Mucosa of descending colon (tissue), 3 donors: ENCODE measurements around the gene SPATA32. TPM values are rescaled to one million over a fixed set of nuclear protein-coding genes. Genes with fewer than 3 reads are reported as not detected.
A peak's percentile ranks its signal among the peaks of the same experiment; 100 is the strongest.
"Not testable (repeated sequence)": the region's sequence is repeated elsewhere in the genome, so short reads cannot be mapped to it uniquely, and the experiment has no call there.

Source experiments
- ATAC-seq: fragments of 200-7000 bp; cut with Tn5 transposase; one replicate; pipeline ENCODE4 v1.9.1; 2020; ENCODE audit warnings: mild to moderate bottlenecking, moderate library complexity
- DNase-seq, 3 donors: peaks; one replicate each; pipeline ENCODE4 v3.0.0-alpha.2; 2020
- H3K36me3 ChIP-seq: fragments of 200-600 bp; one replicate; pipeline ENCODE4 v1.8.0; 2021; ENCODE audit warnings: low read depth, mild to moderate bottlenecking
- H3K4me1 ChIP-seq: fragments of 200-600 bp; one replicate; pipeline ENCODE4 v1.8.0; 2021; ENCODE audit warnings: low read depth, mild to moderate bottlenecking
- H3K4me3 ChIP-seq: fragments of 200-600 bp; one replicate; pipeline ENCODE4 v1.8.0; 2021; ENCODE audit warnings: mild to moderate bottlenecking
- H3K9me3 ChIP-seq: fragments of 200-600 bp; one replicate; pipeline ENCODE4 v1.8.0; 2021; ENCODE audit warnings: mild to moderate bottlenecking
- intact Hi-C, 2 donors: fragments of 100-400 bp; cut with DNase I in 1 of 2; cut with micrococcal nuclease in 1 of 2; formaldehyde crosslinking; loops; one replicate each; pipeline versions ENCODE4 v1.11.0 to v1.11.1; 2022; cut with DNase I, micrococcal nuclease
- total RNA-seq, 3 donors: library from RNA; stranded (reverse); fragmentation: NEBNext Ultra II Directional in 2 of 3; extraction: Animal tissue kit (Norgen Biotek cat#: 25700) in 2 of 3; gene quantifications; one replicate each; pipeline versions ENCODE4 v1.2.1 to v1.2.4, GENCODE V29; 2021 to 2023
- TF ChIP-seq, protein P1 (sequence below): fragments of 200-600 bp; IDR thresholded peaks from one replicate; pipeline ENCODE4 v1.8.0; 2022; ENCODE audit warnings: antibody characterized with exemption, mild to moderate bottlenecking
- donor health status: DM: no; HTN: no; CAD: no; lungs with moderate emphysema.
- donor health status: DM: no; HTN: no; CAD: no.
- donor health status: DM: no; HTN: yes; CAD: no.

SPATA32 gene
- total RNA-seq, 3 donors from 2014 or later, result 0.19 to 0.22 TPM; not detected in 1

DNA sequence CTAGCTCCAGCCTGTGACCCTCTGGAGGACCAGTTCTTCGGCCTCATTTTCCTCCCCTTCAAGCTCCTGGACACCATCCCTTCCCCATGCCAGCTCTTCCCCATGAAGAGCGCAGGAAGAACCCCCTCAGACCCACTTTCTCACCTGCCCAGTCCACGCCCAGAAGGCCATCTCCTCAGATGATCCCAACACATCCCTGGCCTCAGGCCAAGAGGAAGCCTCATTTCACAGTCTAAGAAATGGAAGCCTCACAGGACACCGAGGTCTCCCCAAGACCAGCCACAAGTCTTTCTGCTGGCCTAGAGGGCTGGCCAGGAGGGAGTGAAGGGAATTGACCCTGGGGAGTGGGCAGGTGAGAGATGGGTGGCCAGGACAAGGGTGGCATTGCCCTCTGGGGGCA is 8.0 kb downstream of the SPATA32 start:
- Histone ChIP-seq H3K4me3 (no peak overlapping the region), H3K4me1 (peaks cover 18% of the 10 kb centered on the region), H3K36me3 (no peaks in the 10 kb centered on the region), H3K9me3 (no peaks in the 10 kb centered on the region)
- no peak for ATAC-seq
- intact Hi-C loops, result no loop called here
- TF ChIP-seq, protein P1, sequence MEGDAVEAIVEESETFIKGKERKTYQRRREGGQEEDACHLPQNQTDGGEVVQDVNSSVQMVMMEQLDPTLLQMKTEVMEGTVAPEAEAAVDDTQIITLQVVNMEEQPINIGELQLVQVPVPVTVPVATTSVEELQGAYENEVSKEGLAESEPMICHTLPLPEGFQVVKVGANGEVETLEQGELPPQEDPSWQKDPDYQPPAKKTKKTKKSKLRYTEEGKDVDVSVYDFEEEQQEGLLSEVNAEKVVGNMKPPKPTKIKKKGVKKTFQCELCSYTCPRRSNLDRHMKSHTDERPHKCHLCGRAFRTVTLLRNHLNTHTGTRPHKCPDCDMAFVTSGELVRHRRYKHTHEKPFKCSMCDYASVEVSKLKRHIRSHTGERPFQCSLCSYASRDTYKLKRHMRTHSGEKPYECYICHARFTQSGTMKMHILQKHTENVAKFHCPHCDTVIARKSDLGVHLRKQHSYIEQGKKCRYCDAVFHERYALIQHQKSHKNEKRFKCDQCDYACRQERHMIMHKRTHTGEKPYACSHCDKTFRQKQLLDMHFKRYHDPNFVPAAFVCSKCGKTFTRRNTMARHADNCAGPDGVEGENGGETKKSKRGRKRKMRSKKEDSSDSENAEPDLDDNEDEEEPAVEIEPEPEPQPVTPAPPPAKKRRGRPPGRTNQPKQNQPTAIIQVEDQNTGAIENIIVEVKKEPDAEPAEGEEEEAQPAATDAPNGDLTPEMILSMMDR, result no peak
- no peak for DNase-seq

GRCh38 chr17:45253237-45253636 is 8.7 kb downstream of the SPATA32 start:
- H3K4me3 ChIP-seq, H3K9me3 ChIP-seq, H3K36me3 ChIP-seq, ATAC-seq, DNase-seq, intact Hi-C loops: not testable (repeated sequence)
- peaks cover 24% of the 10 kb centered on the region for H3K4me1 ChIP-seq

DNA sequence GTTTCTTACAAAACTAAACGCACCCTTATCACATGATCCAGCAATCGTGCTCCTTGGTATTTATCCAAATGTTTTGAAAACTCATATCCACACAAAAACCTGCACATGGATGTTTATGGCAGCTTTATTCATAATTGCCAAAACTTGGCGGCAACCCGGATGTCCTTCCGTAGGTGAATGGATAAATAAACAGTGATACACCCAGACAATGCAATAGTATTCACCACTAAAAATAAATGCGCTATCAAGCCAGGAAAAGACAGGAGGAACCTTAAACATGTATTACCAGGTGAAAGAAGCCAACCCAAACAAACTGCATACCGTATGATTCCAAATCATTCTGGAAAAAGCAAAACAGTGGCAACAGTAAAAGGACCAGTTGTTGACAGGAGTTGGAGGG is 10.0 kb downstream of the SPATA32 start:
- Histone ChIP-seq H3K36me3 (no peaks in the 10 kb centered on the region), H3K4me3 (no peak overlapping the region), H3K9me3 (no peaks in the 10 kb centered on the region), H3K4me1 (peaks cover 32% of the 10 kb centered on the region)
- TF ChIP-seq, protein P1, result no peak
- DNase-seq (peak in 1 of 3 donors; percentile 54), ATAC-seq (no peak)
- intact Hi-C loops, result no loop called here

- H3K4me1 ChIP-seq, result peaks cover 43% of the 10 kb centered on the region
- intact Hi-C loops, result no loop called here
- H3K9me3 ChIP-seq, result no peaks in the 10 kb centered on the region
- DNase-seq (peak; percentile 84 to 91 (median 84)), ATAC-seq (peak; percentile 78)
- no peaks in the 10 kb centered on the region for H3K36me3 ChIP-seq
- peak overlapping the region; percentile 46 for H3K4me3 ChIP-seq
- TF ChIP-seq, protein P1, result no peak
Observed at GRCh38 chr17:45248132-45248957, 13.5 kb downstream of the SPATA32 start.

DNA sequence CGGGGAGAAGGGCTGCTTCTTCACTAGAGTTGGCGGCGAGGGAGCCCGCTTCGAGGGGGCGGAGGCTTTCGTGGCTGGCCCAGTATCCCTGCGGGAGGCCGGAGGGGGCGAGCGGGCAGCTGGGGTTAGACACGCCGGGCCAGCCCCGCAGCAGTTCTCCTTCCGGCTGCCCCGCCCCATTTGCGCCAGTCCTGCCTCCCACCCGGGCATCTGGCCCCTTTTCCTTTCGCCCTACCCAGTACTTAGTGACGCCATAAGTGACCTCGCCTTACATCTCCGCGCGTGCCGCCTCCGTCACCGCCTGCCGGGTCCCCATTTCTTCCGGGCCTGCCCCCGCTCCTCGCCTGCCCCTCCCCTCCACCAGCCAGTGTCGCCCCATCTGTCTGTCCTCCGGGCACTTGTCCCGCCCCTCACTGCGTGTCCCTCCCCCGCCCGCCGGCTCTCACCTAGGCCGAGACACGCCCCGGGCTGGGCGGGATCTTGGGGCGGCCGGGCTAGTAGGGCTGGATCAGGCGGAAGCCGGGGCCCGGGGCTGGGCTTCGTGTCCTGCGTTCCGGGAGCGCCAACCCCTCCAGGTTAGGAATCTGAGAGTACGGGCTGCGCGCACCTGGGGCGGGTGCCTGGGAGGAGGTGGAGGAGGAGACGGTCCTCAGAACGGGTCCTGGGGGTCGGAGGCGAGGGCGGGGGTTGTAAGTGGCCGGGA is 14.3 kb downstream of the SPATA32 start:
- intact Hi-C loops, result no loop called here
- ATAC-seq, result peak; percentile 91
- TF ChIP-seq, protein P1, result no peak

DNA sequence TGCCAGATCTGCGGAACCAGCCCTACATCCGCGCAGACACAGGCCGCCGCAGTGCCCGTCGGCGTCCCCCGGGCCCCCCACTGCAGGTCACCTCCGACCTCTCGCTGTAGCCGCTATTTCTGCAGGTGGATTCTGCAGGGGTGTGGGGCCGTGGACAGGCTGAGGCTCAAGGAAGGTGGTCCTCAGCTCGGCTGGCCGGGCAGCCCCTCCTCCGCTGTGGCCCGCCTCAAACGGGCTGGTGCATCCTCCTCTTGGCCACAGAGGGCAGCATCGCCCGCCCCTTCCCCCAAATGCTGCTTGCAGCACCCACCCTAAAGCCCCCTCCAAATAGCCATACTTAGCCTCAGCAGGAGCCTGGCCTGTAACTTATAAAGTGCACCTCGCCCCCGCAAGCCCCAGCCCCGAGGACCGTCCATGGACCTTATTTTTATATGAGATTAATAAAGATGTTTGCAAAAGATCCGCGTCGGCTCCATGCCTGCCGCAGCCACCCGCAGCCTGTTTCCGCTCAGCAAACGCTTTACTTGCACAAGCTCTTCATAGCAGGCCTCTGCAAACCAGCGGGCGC is 14.9 kb downstream of the SPATA32 start:
- Histone ChIP-seq H3K4me1 (peaks cover 30% of the 10 kb centered on the region), H3K4me3 (peak overlapping the region; percentile 46), H3K36me3 (no peaks in the 10 kb centered on the region), H3K9me3 (no peaks in the 10 kb centered on the region)
- TF ChIP-seq, protein P1, result peak; percentile 17
- ATAC-seq (no peak), DNase-seq (peak in 2 of 3 donors; percentile 54 to 63)
- intact Hi-C loops, result no loop called here

More for the DNA sequence above, 14.3 kb downstream of the SPATA32 start:
- H3K4me3 ChIP-seq, result peak overlapping the region; percentile 46
- H3K9me3 ChIP-seq, result no peaks in the 10 kb centered on the region
- peak; percentile 99 for DNase-seq
- H3K36me3 ChIP-seq, result no peaks in the 10 kb centered on the region
- peaks cover 37% of the 10 kb centered on the region for H3K4me1 ChIP-seq
